B cell (primary cell): ENCODE data around the gene PRRX1. TPM values are rescaled to one million over a fixed set of nuclear protein-coding genes. Genes with fewer than 3 reads are reported as not detected.

Source experiments
- ATAC-seq: fragments of 200-7000 bp; cut with Tn5 transposase; one replicate; pipeline ENCODE4 v1.10.0; 2021; ENCODE audit warnings: low read depth, mild to moderate bottlenecking, moderate number of reproducible peaks, moderate library complexity
- CTCF ChIA-PET: fragments of 350-600 bp; sonication (Branson Sonifier 250); formaldehyde crosslinking; loops from one replicate; lab custom pipeline; 2021; ENCODE audit warnings: antibody characterized with exemption, inconsistent platforms; lab: Charles Lee
- POLR2A ChIA-PET: fragments of 350-600 bp; sonication (Branson Sonifier 250); formaldehyde crosslinking; loops from one replicate; lab custom pipeline; 2021; ENCODE audit warnings: antibody characterized with exemption; lab: Charles Lee
- DNase-seq: peaks from one replicate; pipeline ENCODE4 v3.0.0; 2013
- H2AFZ ChIP-seq: 2 replicates; pipeline ENCODE4 v1.6.1; 2012; ENCODE audit warnings: mild to moderate bottlenecking, low read depth, low read length; ENCODE audit not compliant: insufficient read depth, poor library complexity, severe bottlenecking
- H3K27ac ChIP-seq, 2 donors: 1 replicate in 1 of 2; 2 replicates in 1 of 2; pipeline ENCODE4 v1.5.1; 2012 to 2013; ENCODE audit warnings: low read length in 2 of 2, mild to moderate bottlenecking in 2 of 2, moderate library complexity in 1 of 2
- H3K27me3 ChIP-seq, 4 experiments: fragments of 200-600 bp in 1 of 4; sonication (generic) in 1 of 4; replicated peaks in 1 of 4; 1 replicate in 2 of 4; 2 replicates in 2 of 4; pipeline versions ENCODE4 v1.6.1 to v1.7.0; 2013 to 2016; ENCODE audit warnings: low read length in 3 of 4, mild to moderate bottlenecking in 2 of 4, mixed read lengths in 1 of 4, moderate library complexity in 1 of 4; ENCODE audit not compliant: insufficient read depth in 4 of 4, control insufficient read depth in 3 of 4; ENCODE audit errors: control extremely low read depth in 1 of 4
- H3K36me3 ChIP-seq, 2 experiments: replicated peaks in 1 of 2; 1 replicate in 1 of 2; 2 replicates in 1 of 2; pipeline versions ENCODE4 v1.6.1 to v1.7.1; 2013; ENCODE audit warnings: low read length in 1 of 2; ENCODE audit not compliant: insufficient read depth in 2 of 2, control insufficient read depth in 1 of 2; ENCODE audit errors: control extremely low read depth in 1 of 2, extremely low read depth in 1 of 2
- H3K4me1 ChIP-seq, 2 donors: fragments of 200-600 bp in 1 of 2; sonication (generic) in 1 of 2; 1 replicate in 1 of 2; 2 replicates in 1 of 2; pipeline versions ENCODE4 v1.5.1 to v1.6.1; 2013 to 2017; ENCODE audit warnings: low read length in 2 of 2; ENCODE audit not compliant: control insufficient read depth in 2 of 2, insufficient read depth in 2 of 2
- H3K4me2 ChIP-seq: replicated peaks from 2 replicates; pipeline ENCODE3; 2012; ENCODE audit warnings: mild to moderate bottlenecking, low read depth, low read length; ENCODE audit not compliant: poor library complexity, severe bottlenecking
- H3K4me3 ChIP-seq, 5 experiments: fragments of 200-600 bp in 1 of 5; sonication (generic) in 1 of 5; 1 replicate in 3 of 5; 2 replicates in 2 of 5; pipeline versions ENCODE4 v1.5.1 to v1.7.0; 2011 to 2016; ENCODE audit warnings: low read length in 4 of 5, mild to moderate bottlenecking in 4 of 5, low read depth in 2 of 5, control low read depth in 1 of 5, moderate library complexity in 1 of 5; ENCODE audit not compliant: insufficient read depth in 1 of 5; ENCODE audit errors: control extremely low read depth in 1 of 5, extremely low read depth in 1 of 5
- H3K79me2 ChIP-seq: fragments of 200-600 bp; sonication (generic); one replicate; pipeline ENCODE4 v1.6.0; 2016; ENCODE audit warnings: low read length; ENCODE audit not compliant: control insufficient read depth, insufficient read depth
- H3K9ac ChIP-seq: fragments of 200-600 bp; sonication (generic); 2 replicates; pipeline ENCODE4 v1.6.1; 2017; ENCODE audit warnings: mild to moderate bottlenecking, low read length, moderate library complexity
- H3K9me3 ChIP-seq, 3 donors: one replicate each; pipeline versions ENCODE4 v1.6.1 to v1.7.1; 2013; ENCODE audit warnings: low read length in 2 of 3; ENCODE audit not compliant: control insufficient read depth in 2 of 3, insufficient read depth in 1 of 3; ENCODE audit errors: control extremely low read depth in 1 of 3
- H4K20me1 ChIP-seq: 2 replicates; pipeline ENCODE4 v1.6.0; 2012; ENCODE audit warnings: mild to moderate bottlenecking, low read length; ENCODE audit not compliant: insufficient read depth, control insufficient read depth, poor library complexity, severe bottlenecking
- H3K27ac Mint-ChIP-seq: one replicate; pipeline ENCODE4 v1.8.0; 2021; ENCODE audit warnings: mixed read lengths
- H3K27me3 Mint-ChIP-seq: one replicate; pipeline ENCODE4 v1.8.0; 2021; ENCODE audit warnings: mixed read lengths
- H3K4me1 Mint-ChIP-seq: one replicate; pipeline ENCODE4 v1.8.0; 2021; ENCODE audit warnings: mixed read lengths
- H3K4me3 Mint-ChIP-seq: one replicate; pipeline ENCODE4 v1.8.0; 2021; ENCODE audit warnings: mixed read lengths
- H3K9me3 Mint-ChIP-seq: one replicate; pipeline ENCODE4 v1.8.0; 2022; ENCODE audit warnings: mixed read lengths; ENCODE audit not compliant: insufficient read depth
- EZH2 ChIP-seq: IDR thresholded peaks from 2 replicates; pipeline ENCODE4 v1.6.1; 2012; ENCODE audit warnings: borderline replicate concordance, low read depth, mild to moderate bottlenecking, moderate library complexity, low read length; ENCODE audit not compliant: insufficient read depth, poor library complexity, severe bottlenecking
- WGBS: methylation state at CpG from one replicate; pipeline ENCODE4 v1.1.5; 2013; ENCODE audit warnings: missing lambda C conversion rate; ENCODE audit not compliant: insufficient coverage; 5-methylcytosine and 5-hydroxymethylcytosine counted together
- intact Hi-C: fragments of 100-400 bp; cut with micrococcal nuclease; formaldehyde crosslinking; loops from one replicate; pipeline ENCODE4 v1.10.0; 2022
- polyA plus RNA-seq: library from polyadenylated mRNA; depleted of rRNA; stranded (reverse); fragments of >200 nt; gene quantifications from 2 replicates; pipeline ENCODE4 v1.2.3, GENCODE V29; 2012
- total RNA-seq, 2 donors: library from RNA; stranded (reverse); fragments of 120-200 nt in 1 of 2; gene quantifications; 1 replicate in 1 of 2; 2 replicates in 1 of 2; pipeline versions ENCODE4 v1.2.3 to v1.2.4, GENCODE V29; 2013 to 2022
- TF ChIP-seq, protein P1 (sequence below): fragments of 200-600 bp; IDR thresholded peaks from one replicate; pipeline ENCODE4 v1.8.0; 2022; ENCODE audit warnings: antibody characterized with exemption, mild to moderate bottlenecking

PRRX1 gene
- total and polyA plus RNA-seq, 2 donors (not counting 1 experiment from before 2014, with no cell fraction given) = not detected

- no peak overlapping the region for H2AFZ ChIP-seq
- Mint-ChIP-seq H3K4me1 (no peaks in the 10 kb centered on the region), H3K4me3 (no peak overlapping the region), H3K27me3 (peaks cover 3% of the 10 kb centered on the region), H3K9me3 (no peaks in the 10 kb centered on the region), H3K27ac (no peak overlapping the region)
- no peak for DNase-seq
- TF ChIP-seq, protein P1, sequence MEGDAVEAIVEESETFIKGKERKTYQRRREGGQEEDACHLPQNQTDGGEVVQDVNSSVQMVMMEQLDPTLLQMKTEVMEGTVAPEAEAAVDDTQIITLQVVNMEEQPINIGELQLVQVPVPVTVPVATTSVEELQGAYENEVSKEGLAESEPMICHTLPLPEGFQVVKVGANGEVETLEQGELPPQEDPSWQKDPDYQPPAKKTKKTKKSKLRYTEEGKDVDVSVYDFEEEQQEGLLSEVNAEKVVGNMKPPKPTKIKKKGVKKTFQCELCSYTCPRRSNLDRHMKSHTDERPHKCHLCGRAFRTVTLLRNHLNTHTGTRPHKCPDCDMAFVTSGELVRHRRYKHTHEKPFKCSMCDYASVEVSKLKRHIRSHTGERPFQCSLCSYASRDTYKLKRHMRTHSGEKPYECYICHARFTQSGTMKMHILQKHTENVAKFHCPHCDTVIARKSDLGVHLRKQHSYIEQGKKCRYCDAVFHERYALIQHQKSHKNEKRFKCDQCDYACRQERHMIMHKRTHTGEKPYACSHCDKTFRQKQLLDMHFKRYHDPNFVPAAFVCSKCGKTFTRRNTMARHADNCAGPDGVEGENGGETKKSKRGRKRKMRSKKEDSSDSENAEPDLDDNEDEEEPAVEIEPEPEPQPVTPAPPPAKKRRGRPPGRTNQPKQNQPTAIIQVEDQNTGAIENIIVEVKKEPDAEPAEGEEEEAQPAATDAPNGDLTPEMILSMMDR = no peak
- TF ChIP-seq EZH2 = no peak
- intact Hi-C loops = no loop called here
- H3K36me3 ChIP-seq = no peaks in the 10 kb centered on the region
- ATAC-seq = no peak
- H3K27ac ChIP-seq = no peak overlapping the region
- no peak overlapping the region for H3K9ac ChIP-seq
- no peak overlapping the region for H3K4me2 ChIP-seq
- H4K20me1 ChIP-seq = no peaks in the 10 kb centered on the region
- peaks cover 0 to 3% (median 0%) of the 10 kb centered on the region in 4 experiments for H3K27me3 ChIP-seq
- no peak overlapping the region for H3K4me3 ChIP-seq
- ChIA-PET CTCF (interaction anchor here (2.7 kb wide), 1 partner anchor 10 kb away, joined by 11 read pairs; no protein-coding TSS in a partner anchor), POLR2A (no interaction called here)
- no peaks in the 10 kb centered on the region for H3K9me3 ChIP-seq
- WGBS = 96% methylated on average over 6 of the region's 8 CpGs
- H3K4me1 ChIP-seq = no peaks in the 10 kb centered on the region
- no peaks in the 10 kb centered on the region for H3K79me2 ChIP-seq
Observed at GRCh38 chr1:170699696-170700095, 35.8 kb downstream of the PRRX1 start.

DNA sequence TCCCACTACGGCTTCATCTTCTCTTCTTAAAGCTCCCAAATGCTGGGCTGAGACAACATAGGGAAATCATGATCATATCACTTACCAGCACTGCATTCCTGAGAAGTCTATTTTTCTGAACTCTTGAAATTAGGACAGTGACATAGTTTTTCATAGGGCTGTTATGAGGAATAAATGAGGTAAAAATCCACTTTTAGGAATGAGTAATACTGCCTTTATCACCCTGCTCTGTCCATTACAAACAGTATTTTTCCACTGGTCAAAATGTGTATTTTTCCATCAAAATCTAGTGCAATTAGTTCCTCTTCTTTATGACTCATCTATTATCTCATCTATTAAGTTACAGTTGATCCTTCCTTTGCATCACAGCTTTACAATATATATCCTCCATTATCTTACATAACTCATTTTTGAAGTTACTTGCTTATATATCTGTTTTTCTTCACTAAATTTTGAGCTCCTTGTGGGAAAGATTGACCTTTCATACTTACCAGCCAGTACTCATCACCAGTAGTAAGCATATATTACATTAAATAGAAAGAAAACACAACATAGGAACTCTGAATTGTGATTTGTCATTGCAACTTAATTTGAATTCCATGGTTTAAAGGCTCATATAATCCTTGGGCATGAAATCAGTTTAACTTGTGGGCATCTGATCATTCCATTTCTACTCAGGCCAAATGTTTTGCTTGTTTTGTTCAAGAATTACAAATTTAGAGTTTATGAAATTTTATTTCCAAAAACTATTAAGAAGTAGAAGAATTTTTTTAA, 37.1 kb downstream of the PRRX1 start:
- Histone ChIP-seq H3K9ac (no peak overlapping the region), H3K36me3 (no peaks in the 10 kb centered on the region), H3K27ac (no peak overlapping the region), H3K4me1 (no peaks in the 10 kb centered on the region), H2AFZ (no peak overlapping the region), H4K20me1 (no peaks in the 10 kb centered on the region), H3K9me3 (no peaks in the 10 kb centered on the region), H3K27me3 (peaks cover 0 to 3% (median 0%) of the 10 kb centered on the region in 4 experiments), H3K4me2 (no peak overlapping the region), H3K79me2 (no peaks in the 10 kb centered on the region), H3K4me3 (no peak overlapping the region)
- ChIA-PET POLR2A (no interaction called here), CTCF (no interaction called here)
- H3K9me3 Mint-ChIP-seq = no peaks in the 10 kb centered on the region
- no peak overlapping the region for H3K27ac Mint-ChIP-seq
- no peaks in the 10 kb centered on the region for H3K4me1 Mint-ChIP-seq
- H3K27me3 Mint-ChIP-seq = no peaks in the 10 kb centered on the region
- no peak for ATAC-seq
- intact Hi-C loops = no loop called here
- no CpG with 5 or more reads among the region's 1 CpG for WGBS
- no peak for DNase-seq
- H3K4me3 Mint-ChIP-seq = no peak overlapping the region
- TF ChIP-seq, protein P1 = no peak
- TF ChIP-seq EZH2 = no peak
